MM.1S (cell line): Measurements from ENCODE around the gene HNRNPC.
"Not testable (repeated sequence)": the region's sequence is repeated elsewhere in the genome, so short reads cannot be mapped to it uniquely, and the experiment has no call there.

Source experiments
- DNase-seq: peaks from one replicate; pipeline ENCODE4 v3.0.0-alpha.2; 2015
- H2AFZ ChIP-seq: fragments of 300-600 bp; sonication (generic); 2 replicates; pipeline ENCODE4 v1.6.0; 2016; ENCODE audit warnings: antibody characterized with exemption, low read length
- H3F3A ChIP-seq: fragments of 300-600 bp; sonication (generic); 2 replicates; pipeline ENCODE4 v1.6.1; 2016; ENCODE audit warnings: mild to moderate bottlenecking, antibody characterized with exemption, low read length, moderate library complexity, mixed read lengths; ENCODE audit not compliant: insufficient read depth
- H3K27ac ChIP-seq: fragments of 300-600 bp; sonication (generic); 2 replicates; pipeline ENCODE4 v1.5.1; 2016; ENCODE audit warnings: mild to moderate bottlenecking, low read length
- H3K27me3 ChIP-seq: fragments of 300-600 bp; sonication (generic); replicated peaks from 2 replicates; pipeline ENCODE4 v1.6.0; 2016; ENCODE audit warnings: low read length; ENCODE audit not compliant: insufficient read depth
- H3K36me3 ChIP-seq: fragments of 300-600 bp; sonication (generic); replicated peaks from 2 replicates; pipeline ENCODE4 v1.6.1; 2016; ENCODE audit warnings: mild to moderate bottlenecking, low read length, mixed read lengths; ENCODE audit not compliant: insufficient read depth
- H3K4me1 ChIP-seq: fragments of 300-600 bp; sonication (generic); 2 replicates; pipeline ENCODE4 v1.6.1; 2016; ENCODE audit warnings: low read length, mixed read lengths
- H3K4me2 ChIP-seq: fragments of 300-600 bp; sonication (generic); 2 replicates; pipeline ENCODE4 v1.6.0; 2016; ENCODE audit warnings: low read depth, low read length
- H3K4me3 ChIP-seq: fragments of 300-600 bp; sonication (generic); 2 replicates; pipeline ENCODE4 v1.5.1; 2016; ENCODE audit warnings: low read length, mixed read lengths
- H3K79me2 ChIP-seq: fragments of 300-600 bp; sonication (generic); 2 replicates; pipeline ENCODE4 v1.6.1; 2016; ENCODE audit warnings: mixed run types, low read length, mixed read lengths
- H3K9ac ChIP-seq: fragments of 300-600 bp; sonication (generic); 2 replicates; pipeline ENCODE4 v1.6.1; 2016; ENCODE audit warnings: low read length, mixed read lengths
- H3K9me2 ChIP-seq: fragments of 300-600 bp; sonication (generic); replicated peaks from 2 replicates; pipeline ENCODE4 v1.6.1; 2016; ENCODE audit warnings: mild to moderate bottlenecking, low read length, mixed read lengths; ENCODE audit not compliant: insufficient read depth
- H3K9me3 ChIP-seq: fragments of 300-600 bp; sonication (generic); replicated peaks from 2 replicates; pipeline ENCODE4 v1.6.1; 2016; ENCODE audit warnings: mild to moderate bottlenecking, low read length, mixed read lengths; ENCODE audit not compliant: insufficient read depth
- H4K20me1 ChIP-seq: fragments of 300-600 bp; sonication (generic); 2 replicates; pipeline ENCODE4 v1.6.1; 2016; ENCODE audit warnings: mild to moderate bottlenecking, low read length, moderate library complexity, mixed read lengths; ENCODE audit not compliant: insufficient read depth
- CTCF ChIP-seq: fragments of 300-600 bp; sonication (generic); IDR thresholded peaks from 2 replicates; pipeline ENCODE4 v1.5.1; 2016; ENCODE audit warnings: antibody characterized with exemption, low read length, mixed read lengths
- EZH2 ChIP-seq: fragments of 300-600 bp; sonication (generic); optimal IDR thresholded peaks from 2 replicates; pipeline ENCODE3; 2017; ENCODE audit warnings: low read depth, mild to moderate bottlenecking, antibody characterized with exemption, low read length, mixed read lengths
- EZH2phosphoT487 ChIP-seq: fragments of 300-600 bp; sonication (generic); IDR thresholded peaks from 2 replicates; pipeline ENCODE4 v1.6.1; 2018; ENCODE audit warnings: antibody characterized with exemption, low read length

HNRNPC gene

GRCh38 chr14:21227981-21228380 is 41.3 kb downstream of the HNRNPC start:
- H2AFZ ChIP-seq: no peak overlapping the region
- H3K27me3 ChIP-seq: no peaks in the 10 kb centered on the region
- H3K27ac ChIP-seq: no peak overlapping the region
- H3K9me2 ChIP-seq: no peaks in the 10 kb centered on the region
- H3K4me2 ChIP-seq: no peak overlapping the region
- no peak overlapping the region for H3K4me3 ChIP-seq
- no peaks in the 10 kb centered on the region for H3K9me3 ChIP-seq
- peaks cover 7% of the 10 kb centered on the region for H3K36me3 ChIP-seq
- H3K9ac ChIP-seq: no peak overlapping the region
- TF ChIP-seq CTCF: no peak
- no peak for TF ChIP-seq EZH2
- TF ChIP-seq EZH2phosphoT487: no peak
- peaks cover 99% of the 10 kb centered on the region for H3K79me2 ChIP-seq
- H3K4me1 ChIP-seq: no peaks in the 10 kb centered on the region
- peaks cover 10% of the 10 kb centered on the region; the same call in 1 of the 2 replicates for H3F3A ChIP-seq
- DNase-seq: no peak
- peaks cover 59% of the 10 kb centered on the region for H4K20me1 ChIP-seq

- peaks cover 53% of the 10 kb centered on the region for H4K20me1 ChIP-seq
- no peak overlapping the region for H2AFZ ChIP-seq
- no peaks in the 10 kb centered on the region for H3K9me3 ChIP-seq
- H3K27me3 ChIP-seq: no peaks in the 10 kb centered on the region
- H3K27ac ChIP-seq: no peak overlapping the region
- no peak overlapping the region for H3K4me3 ChIP-seq
- no peaks in the 10 kb centered on the region for H3K4me1 ChIP-seq
- no peak for DNase-seq
- peaks cover 99% of the 10 kb centered on the region for H3K79me2 ChIP-seq
- H3K36me3 ChIP-seq: peaks cover 9% of the 10 kb centered on the region
- peaks cover 10% of the 10 kb centered on the region; the same call in 1 of the 2 replicates for H3F3A ChIP-seq
- H3K9ac ChIP-seq: no peak overlapping the region
- no peaks in the 10 kb centered on the region for H3K9me2 ChIP-seq
- H3K4me2 ChIP-seq: no peak overlapping the region
- TF ChIP-seq CTCF (no peak), EZH2 (no peak), EZH2phosphoT487 (no peak)
Observed at GRCh38 chr14:21227150-21227549, 42.1 kb downstream of the HNRNPC start.

- Histone ChIP-seq H4K20me1 (peaks cover 46% of the 10 kb centered on the region), H3K4me3 (no peak overlapping the region), H3K9ac (no peak overlapping the region), H3K9me3 (no peaks in the 10 kb centered on the region), H3K9me2 (no peaks in the 10 kb centered on the region), H3K4me2 (no peak overlapping the region), H3K4me1 (no peaks in the 10 kb centered on the region), H2AFZ (no peak overlapping the region), H3K27ac (no peak overlapping the region), H3K36me3 (peaks cover 11% of the 10 kb centered on the region), H3K27me3 (no peaks in the 10 kb centered on the region), H3F3A (peaks cover 10% of the 10 kb centered on the region; the same call in 1 of the 2 replicates), H3K79me2 (peaks cover 99% of the 10 kb centered on the region)
- no peak for TF ChIP-seq CTCF
- no peak for DNase-seq
Observed at GRCh38 chr14:21226467-21226866, 42.8 kb downstream of the HNRNPC start.

DNA sequence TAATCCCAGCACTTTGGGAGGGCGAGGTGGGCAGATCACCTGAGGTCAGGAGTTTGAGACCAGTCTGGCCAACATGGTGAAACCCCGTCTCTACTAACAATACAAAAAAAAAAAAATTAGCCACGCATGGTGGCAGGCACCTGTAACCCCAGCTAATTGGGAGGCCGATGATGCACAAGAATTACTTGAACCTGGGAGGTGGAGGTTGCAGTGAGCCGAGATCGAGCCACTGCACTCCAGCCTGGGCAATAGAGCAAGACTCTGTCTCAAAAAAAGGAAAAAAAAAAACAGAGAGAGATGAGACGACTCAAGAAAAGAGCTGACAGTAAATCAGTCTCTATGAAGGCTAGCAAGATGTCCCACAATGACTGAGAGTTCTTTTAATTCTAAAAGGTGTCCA is 44.1 kb downstream of the HNRNPC start:
- peaks cover 11% of the 10 kb centered on the region for H3K36me3 ChIP-seq
- H3K27me3 ChIP-seq, H3F3A ChIP-seq, DNase-seq, H3K4me2 ChIP-seq, H2AFZ ChIP-seq, H3K4me3 ChIP-seq, H3K9ac ChIP-seq, H3K4me1 ChIP-seq, H3K27ac ChIP-seq, H3K9me2 ChIP-seq, H3K9me3 ChIP-seq: not testable (repeated sequence)
- H4K20me1 ChIP-seq: peaks cover 48% of the 10 kb centered on the region
- peaks cover 99% of the 10 kb centered on the region for H3K79me2 ChIP-seq
